Transverse colon (tissue), 4 donors: ENCODE results near the gene ST8SIA6.

ENCODE experiments used
- CTCF ChIP-seq, 5 experiments: fragments of 200-600 bp in 3 of 5; fragments of 450-650 bp in 2 of 5; sonication (generic) in 3 of 5; IDR thresholded peaks; 1 replicate in 2 of 5; 2 replicates in 3 of 5; pipeline ENCODE4 v1.5.1; 2016 to 2017; ENCODE audit warnings: antibody characterized with exemption in 5 of 5, inconsistent platforms in 3 of 5, mild to moderate bottlenecking in 2 of 5, moderate library complexity in 1 of 5
- POLR2A ChIP-seq: fragments of 450-650 bp; IDR thresholded peaks from one replicate; pipeline ENCODE4 v1.6.1; 2016; ENCODE audit warnings: antibody characterized with exemption, mild to moderate bottlenecking, moderate library complexity
- POLR2AphosphoS5 ChIP-seq, 3 donors: sonication (generic); formaldehyde crosslinking; IDR thresholded peaks; one replicate each; pipeline ENCODE4 v1.6.1; 2016; ENCODE audit warnings: antibody characterized with exemption in 3 of 3

GRCh38 chr10:17351506-17351905 lies 102.9 kb downstream of the ST8SIA6 start:
- TF ChIP-seq CTCF (IDR thresholded peaks at IDR 0.05) (no peak), POLR2A (no peak), POLR2AphosphoS5 (IDR thresholded peaks at IDR 0.05) (no peak)
